Panc1 (cell line): Measurements from ENCODE around the gene ZNF155. TPM values are rescaled to one million over a fixed set of nuclear protein-coding genes. Genes with fewer than 3 reads are reported as not detected.
"Not testable (repeated sequence)": the region's sequence is repeated elsewhere in the genome, so short reads cannot be mapped to it uniquely, and the experiment has no call there.

Source experiments
- ATAC-seq: fragments of 200-7000 bp; cut with Tn5 transposase; 2 replicates; pipeline ENCODE4 v1.9.1; 2020; ENCODE audit warnings: mild to moderate bottlenecking, moderate library complexity
- BruUV-seq: library from RNA; stranded (reverse); fragments of 400-500 nt; replicated peaks from 2 replicates; lab custom pipeline; 2021; lab: Mats Ljungman, UMichigan
- CTCF ChIA-PET: fragments of 300-600 bp; sonication (Branson Sonifier 250); formaldehyde crosslinking; loops from one replicate; lab custom pipeline; 2022; ENCODE audit warnings: antibody characterized with exemption; lab: Charles Lee
- POLR2A ChIA-PET: fragments of 300-600 bp; sonication (Branson Sonifier 250); formaldehyde crosslinking; loops from one replicate; lab custom pipeline; 2022; ENCODE audit warnings: antibody characterized with exemption; lab: Charles Lee
- DNase-seq: peaks from one replicate; pipeline ENCODE4 v3.0.0-alpha.2; 2010; ENCODE audit warnings: low read depth, low spot score
- H3K27ac ChIP-seq: 2 replicates; pipeline ENCODE4 v1.5.1; 2011; ENCODE audit warnings: mild to moderate bottlenecking, low read length, inconsistent platforms
- H3K27me3 ChIP-seq: fragments of 200-500 bp; sonication (Bioruptor generic); 2 replicates; pipeline ENCODE4 v1.6.0; 2014; ENCODE audit warnings: low read length, inconsistent platforms; ENCODE audit not compliant: control insufficient read depth, insufficient read depth
- H3K36me3 ChIP-seq: fragments of 200-500 bp; sonication (Bioruptor generic); 2 replicates; pipeline ENCODE4 v1.5.1; 2014; ENCODE audit warnings: inconsistent platforms, mild to moderate bottlenecking, low read length, moderate library complexity; ENCODE audit not compliant: control insufficient read depth, insufficient read depth
- H3K4me1 ChIP-seq: 2 replicates; pipeline ENCODE4 v1.5.1; 2011; ENCODE audit warnings: inconsistent platforms, mild to moderate bottlenecking, low read length, moderate library complexity; ENCODE audit not compliant: control insufficient read depth, insufficient read depth
- H3K4me3 ChIP-seq, 2 experiments: 2 replicates each; pipeline ENCODE4 v1.5.1; 2011 to 2012; ENCODE audit warnings: low read depth in 2 of 2, low read length in 2 of 2, mild to moderate bottlenecking in 2 of 2, inconsistent platforms in 1 of 2, moderate library complexity in 1 of 2
- H3K9me3 ChIP-seq: fragments of 200-500 bp; sonication (Bioruptor generic); 2 replicates; pipeline ENCODE4 v1.5.1; 2014; ENCODE audit warnings: low read depth, mild to moderate bottlenecking, inconsistent platforms, low read length, moderate library complexity; ENCODE audit not compliant: control insufficient read depth, insufficient read depth
- POLR2AphosphoS5 ChIP-seq: IDR thresholded peaks from 2 replicates; pipeline ENCODE4 v1.6.1; 2012; ENCODE audit warnings: mild to moderate bottlenecking, low read depth, low read length, moderate library complexity
- REST ChIP-seq, 2 experiments: IDR thresholded peaks; 2 replicates each; pipeline ENCODE4 v1.6.1; 2011 to 2012; ENCODE audit warnings: low read depth in 2 of 2, control low read depth in 1 of 2, low read length in 1 of 2, mild to moderate bottlenecking in 1 of 2, moderate library complexity in 1 of 2; ENCODE audit not compliant: insufficient read depth in 1 of 2
- SIN3A ChIP-seq: IDR thresholded peaks from 2 replicates; pipeline ENCODE4 v1.6.1; 2012; ENCODE audit warnings: low read depth, mild to moderate bottlenecking, low read length, moderate library complexity, borderline replicate concordance; ENCODE audit not compliant: insufficient read depth
- TCF7L2 ChIP-seq: IDR thresholded peaks from 2 replicates; pipeline ENCODE4 v1.6.1; 2011; ENCODE audit warnings: mild to moderate bottlenecking, low read depth, low read length, inconsistent platforms
- in situ Hi-C: cut with HindIII; loops from 2 replicates; pipeline ENCODE4 v1.10.0; 2016; ENCODE audit warnings: low sequenced_read_pairs, low pct_unique_long_range_greater_than_20kb
- intact Hi-C: fragments of 100-400 bp; cut with micrococcal nuclease; formaldehyde crosslinking; loops from one replicate; pipeline ENCODE4 v1.10.0; 2022; ENCODE audit not compliant: unreplicated experiment
- total RNA-seq: library from RNA; stranded (reverse); gene quantifications from one replicate; pipeline ENCODE4 v1.2.1, GENCODE V29; 2021; ENCODE audit not compliant: unreplicated experiment
- TF ChIP-seq, protein P1 (sequence below): fragments of 450-650 bp; IDR thresholded peaks from 2 replicates; pipeline ENCODE4 v1.5.1; 2017; ENCODE audit warnings: mild to moderate bottlenecking

The ZNF155 gene
- total RNA-seq, 1 experiment from 2014 or later: 5.0 TPM

DNA sequence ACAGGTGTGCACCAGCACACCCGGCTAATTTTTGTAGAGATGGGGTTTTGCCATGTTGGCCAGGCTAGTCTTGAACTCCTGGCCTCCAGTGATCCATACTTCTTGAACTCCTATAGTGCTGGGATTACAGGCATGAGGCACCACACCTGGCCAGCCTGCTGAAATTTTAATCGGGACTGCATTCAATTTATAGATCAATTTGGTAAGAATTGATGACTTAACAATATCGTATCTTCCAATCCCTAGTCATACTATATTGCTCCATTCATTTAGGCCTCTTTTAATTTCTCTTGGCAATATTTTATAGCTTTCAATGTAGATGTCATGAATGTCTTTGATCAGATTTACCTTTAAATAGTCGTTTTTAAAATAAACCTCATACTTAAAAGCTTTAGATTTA lies 43.3 kb upstream of the ZNF155 start:
- in situ Hi-C loops: no loop called here
- no peak overlapping the region for H3K4me3 ChIP-seq
- intact Hi-C loops: no loop called here
- 0 out of 2 replicates have a peak, but pooled peaks cover 2% of the 10 kb centered on the region for H3K4me1 ChIP-seq
- no peaks in the 10 kb centered on the region for H3K27me3 ChIP-seq
- no peak overlapping the region for H3K27ac ChIP-seq
- TF ChIP-seq POLR2AphosphoS5 (no peak), TCF7L2 (no peak), REST (IDR thresholded peaks at IDR 0.05; ENCODE audit: insufficient read depth in 1 of 2, low read depth in 2 of 2, low read length in 1 of 2) (no peak)
- TF ChIP-seq, protein P1, sequence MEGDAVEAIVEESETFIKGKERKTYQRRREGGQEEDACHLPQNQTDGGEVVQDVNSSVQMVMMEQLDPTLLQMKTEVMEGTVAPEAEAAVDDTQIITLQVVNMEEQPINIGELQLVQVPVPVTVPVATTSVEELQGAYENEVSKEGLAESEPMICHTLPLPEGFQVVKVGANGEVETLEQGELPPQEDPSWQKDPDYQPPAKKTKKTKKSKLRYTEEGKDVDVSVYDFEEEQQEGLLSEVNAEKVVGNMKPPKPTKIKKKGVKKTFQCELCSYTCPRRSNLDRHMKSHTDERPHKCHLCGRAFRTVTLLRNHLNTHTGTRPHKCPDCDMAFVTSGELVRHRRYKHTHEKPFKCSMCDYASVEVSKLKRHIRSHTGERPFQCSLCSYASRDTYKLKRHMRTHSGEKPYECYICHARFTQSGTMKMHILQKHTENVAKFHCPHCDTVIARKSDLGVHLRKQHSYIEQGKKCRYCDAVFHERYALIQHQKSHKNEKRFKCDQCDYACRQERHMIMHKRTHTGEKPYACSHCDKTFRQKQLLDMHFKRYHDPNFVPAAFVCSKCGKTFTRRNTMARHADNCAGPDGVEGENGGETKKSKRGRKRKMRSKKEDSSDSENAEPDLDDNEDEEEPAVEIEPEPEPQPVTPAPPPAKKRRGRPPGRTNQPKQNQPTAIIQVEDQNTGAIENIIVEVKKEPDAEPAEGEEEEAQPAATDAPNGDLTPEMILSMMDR: no peak
- ATAC-seq: no peak
- no peaks in the 10 kb centered on the region for H3K36me3 ChIP-seq
- BruUV-seq: no TSS peak
- ChIA-PET POLR2A (no interaction called here), CTCF (interaction anchor here (0.7 kb wide), 1 partner anchor 175 kb away, joined by 5 read pairs; no protein-coding TSS in a partner anchor)
- peaks cover 8% of the 10 kb centered on the region; the same call in 1 of the 2 replicates for H3K9me3 ChIP-seq
- no peak for DNase-seq

DNA sequence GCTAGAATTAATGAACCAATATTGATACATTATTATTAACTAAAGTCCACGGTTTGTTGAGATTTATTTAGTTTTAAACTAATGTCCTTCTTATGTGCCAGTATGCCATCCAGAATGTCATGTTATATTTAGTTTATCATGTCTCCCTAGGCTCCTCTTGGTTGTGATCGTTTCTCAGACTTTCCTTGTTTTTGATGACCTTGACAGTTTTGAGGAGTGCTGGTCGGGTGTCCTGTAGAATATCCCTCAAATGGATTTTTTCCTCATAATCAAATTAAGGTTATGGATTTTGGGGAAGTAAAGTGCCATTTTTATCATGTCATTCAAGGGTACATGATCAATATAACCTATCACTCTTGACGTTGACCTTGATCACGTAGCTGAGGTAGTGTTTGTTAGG lies 42.8 kb upstream of the ZNF155 start:
- no peak for DNase-seq
- Histone ChIP-seq H3K27me3 (no peaks in the 10 kb centered on the region), H3K9me3 (peaks cover 8% of the 10 kb centered on the region; the same call in 1 of the 2 replicates), H3K36me3 (no peaks in the 10 kb centered on the region), H3K4me3 (no peak overlapping the region), H3K4me1 (no peaks in the 10 kb centered on the region), H3K27ac (no peak overlapping the region)
- ATAC-seq: no peak
- no peak for TF ChIP-seq POLR2AphosphoS5
- TF ChIP-seq SIN3A: no peak
- TF ChIP-seq, protein P1: no peak
- no peak for TF ChIP-seq REST (IDR thresholded peaks at IDR 0.05; ENCODE audit: insufficient read depth in 1 of 2, low read depth in 2 of 2, low read length in 1 of 2)
- no peak for TF ChIP-seq TCF7L2
- no TSS peak for BruUV-seq
- in situ Hi-C loops (no loop called here), intact Hi-C loops (no loop called here)
- POLR2A ChIA-PET: no interaction called here
- CTCF ChIA-PET: no interaction called here

DNA sequence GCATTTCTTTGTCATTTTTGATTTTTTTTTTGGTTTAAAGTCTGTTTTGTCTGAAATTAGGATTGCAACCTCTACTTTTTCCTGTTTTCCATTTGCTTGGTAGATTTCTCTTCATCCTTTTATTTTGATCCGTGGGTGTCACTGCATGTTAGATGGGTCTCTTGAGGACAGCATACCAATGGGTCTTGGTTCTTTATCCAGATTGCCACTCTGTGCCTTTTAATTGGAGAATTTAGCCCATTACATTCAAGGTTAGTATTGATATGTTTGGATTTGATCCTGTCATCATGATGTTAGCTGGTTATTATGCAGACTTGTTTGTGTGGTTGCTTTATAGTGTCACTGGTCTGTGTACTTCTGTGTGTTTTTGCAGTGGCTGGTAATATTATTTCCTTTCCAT lies 36.6 kb upstream of the ZNF155 start:
- H3K4me3 ChIP-seq, in situ Hi-C loops, POLR2A ChIA-PET, H3K27me3 ChIP-seq, H3K36me3 ChIP-seq, H3K4me1 ChIP-seq, ATAC-seq, BruUV-seq, CTCF ChIA-PET, intact Hi-C loops, H3K27ac ChIP-seq, DNase-seq: not testable (repeated sequence)
- H3K9me3 ChIP-seq: peaks cover 13% of the 10 kb centered on the region; the same call in 1 of the 2 replicates

DNA sequence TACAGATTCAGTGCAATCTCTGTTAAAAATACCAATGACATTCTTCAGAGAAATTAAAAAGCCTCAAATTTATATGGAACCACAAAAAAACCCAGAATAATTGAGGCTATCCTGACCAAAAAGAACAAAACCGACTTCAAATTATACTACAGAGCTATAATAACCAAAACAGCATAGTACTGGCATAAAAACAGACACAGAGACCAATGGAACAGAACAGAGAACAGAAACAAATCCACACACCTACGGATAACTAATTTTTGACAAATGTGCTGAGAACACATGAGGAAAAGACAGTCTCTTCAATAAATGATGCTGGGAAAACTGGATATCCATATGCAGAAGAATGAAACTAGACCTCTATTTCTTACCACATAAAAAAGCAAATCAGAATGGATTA lies 34.2 kb upstream of the ZNF155 start:
- BruUV-seq, H3K36me3 ChIP-seq, H3K27me3 ChIP-seq, DNase-seq, ATAC-seq, intact Hi-C loops, H3K4me3 ChIP-seq, H3K4me1 ChIP-seq, H3K27ac ChIP-seq, in situ Hi-C loops, POLR2A ChIA-PET: not testable (repeated sequence)
- H3K9me3 ChIP-seq: peaks cover 14% of the 10 kb centered on the region; the same call in 1 of the 2 replicates
- CTCF ChIA-PET: interaction anchor here (0.7 kb wide), 1 partner anchor 14 kb away, joined by 5 read pairs; the partner anchor contains the start of gene ZNF45
